Measurements from ENCODE around the gene USH1C. TPM values are rescaled to one million over a fixed set of nuclear protein-coding genes. Genes with fewer than 3 reads are reported as not detected.

Gene USH1C
- total and polyA plus RNA-seq, 2 experiments from 2014 or later, result 0.54 TPM; not detected in 1

DNA sequence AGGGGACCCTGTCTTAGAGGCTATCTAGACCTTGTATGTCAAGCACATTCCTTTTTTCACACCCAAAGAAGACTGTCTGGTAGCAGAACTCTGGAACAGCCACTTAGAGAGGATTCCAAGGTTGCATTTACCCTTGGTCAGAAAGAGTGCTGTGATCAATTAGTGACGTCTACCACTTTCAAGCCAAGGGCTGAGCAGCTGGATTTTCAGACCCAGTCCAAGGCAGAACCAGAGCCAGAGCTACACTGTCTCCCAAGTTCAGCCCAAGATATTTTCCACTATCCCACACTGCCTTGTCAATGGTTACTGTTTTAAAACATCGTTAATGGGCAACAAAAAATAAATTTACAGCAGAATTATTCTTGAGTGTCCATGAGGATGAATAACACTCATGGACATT, 91.5 kb downstream of the USH1C start:
- Histone ChIP-seq H3K36me3 (no peaks in the 10 kb centered on the region), H3K4me1 (ENCODE audit: low read depth) (no peaks in the 10 kb centered on the region), H3K27ac (no peak overlapping the region), H3K9me3 (ENCODE audit: low read depth) (no peaks in the 10 kb centered on the region), H3K4me3 (no peak overlapping the region), H3K27me3 (no peaks in the 10 kb centered on the region)
- no peak for DNase-seq (ENCODE audit: low read depth in 1 of 2, low spot score in 1 of 2)
- TF ChIP-seq CTCF (IDR thresholded peaks at IDR 0.05; ENCODE audit: low read depth, low read length), result no peak

GRCh38 chr11:17449158-17449557, 95.1 kb downstream of the USH1C start:
- DNase-seq (ENCODE audit: low read depth in 1 of 2, low spot score in 1 of 2), result no peak
- no peaks in the 10 kb centered on the region for H3K36me3 ChIP-seq
- TF ChIP-seq CTCF (IDR thresholded peaks at IDR 0.05; ENCODE audit: low read depth, low read length), result no peak
- no peaks in the 10 kb centered on the region for H3K27me3 ChIP-seq
- no peak overlapping the region for H3K4me3 ChIP-seq
- no peak overlapping the region for H3K27ac ChIP-seq
- no peaks in the 10 kb centered on the region for H3K4me1 ChIP-seq (ENCODE audit: low read depth)
- no peaks in the 10 kb centered on the region for H3K9me3 ChIP-seq (ENCODE audit: low read depth)

- no peak for DNase-seq (ENCODE audit: low read depth in 1 of 2, low spot score in 1 of 2)
- H3K27ac ChIP-seq, result no peak overlapping the region
- TF ChIP-seq CTCF (IDR thresholded peaks at IDR 0.05; ENCODE audit: low read depth, low read length), result no peak
- no peaks in the 10 kb centered on the region for H3K9me3 ChIP-seq (ENCODE audit: low read depth)
- no peaks in the 10 kb centered on the region for H3K27me3 ChIP-seq
- no peak overlapping the region for H3K4me3 ChIP-seq
- H3K36me3 ChIP-seq, result no peaks in the 10 kb centered on the region
- H3K4me1 ChIP-seq (ENCODE audit: low read depth), result no peaks in the 10 kb centered on the region
These were observed 97.7 kb downstream of the USH1C start for GRCh38 chr11:17446482-17446881.

DNA sequence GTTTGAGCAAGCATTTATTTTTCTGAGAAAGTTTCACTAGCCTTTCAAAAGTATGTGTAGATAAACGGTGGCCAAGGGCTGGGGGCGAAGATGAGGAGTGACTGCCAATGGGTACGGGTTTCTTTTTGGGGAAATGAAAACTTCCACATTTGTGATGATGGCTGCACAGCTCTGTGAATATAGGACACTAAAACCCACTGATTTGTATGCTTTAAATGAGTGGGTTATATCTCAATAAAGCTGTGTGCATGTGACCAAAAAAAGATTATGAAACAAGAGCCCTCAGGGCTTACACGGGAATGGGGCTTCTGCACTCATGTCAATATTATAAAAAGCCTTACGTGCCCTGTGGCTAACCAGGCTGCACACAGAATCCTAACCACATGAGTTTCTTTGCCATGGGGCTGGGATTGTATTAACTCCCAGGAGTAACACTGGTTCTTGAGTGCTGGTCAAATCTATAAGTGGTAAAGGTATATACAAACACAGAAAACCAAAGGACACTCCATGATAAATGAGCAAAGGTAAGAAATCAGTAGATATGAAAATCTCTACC, 98.9 kb downstream of the USH1C start:
- Histone ChIP-seq H3K9me3 (ENCODE audit: low read depth) (no peaks in the 10 kb centered on the region), H3K36me3 (no peaks in the 10 kb centered on the region), H3K27ac (no peak overlapping the region), H3K4me3 (no peak overlapping the region), H3K4me1 (ENCODE audit: low read depth) (no peaks in the 10 kb centered on the region), H3K27me3 (no peaks in the 10 kb centered on the region)
- DNase-seq (ENCODE audit: low read depth in 1 of 2, low spot score in 1 of 2), result no peak
- no peak for TF ChIP-seq CTCF (IDR thresholded peaks at IDR 0.05; ENCODE audit: low read depth, low read length)

GRCh38 chr11:17443926-17444690, 100.1 kb downstream of the USH1C start:
- no peak for DNase-seq (ENCODE audit: low read depth in 1 of 2, low spot score in 1 of 2)
- Histone ChIP-seq H3K27me3 (no peaks in the 10 kb centered on the region), H3K4me1 (ENCODE audit: low read depth) (no peaks in the 10 kb centered on the region)

More at GRCh38 chr11:17443926-17444690, 100.1 kb downstream of the USH1C start:
- Histone ChIP-seq H3K4me3 (no peak overlapping the region), H3K36me3 (no peaks in the 10 kb centered on the region), H3K9me3 (ENCODE audit: low read depth) (no peaks in the 10 kb centered on the region), H3K27ac (no peak overlapping the region)
- no peak for TF ChIP-seq CTCF (IDR thresholded peaks at IDR 0.05; ENCODE audit: low read depth, low read length)

Other genes with a start within 250 kb of the USH1C start
- 5.2 and 7.6 TPM in 2 replicates for gene NCR3LG1, start 192.6 kb downstream of the USH1C start, total RNA-seq
- 2.0 and 2.7 TPM in 2 replicates for gene NCR3LG1, start 192.6 kb downstream of the USH1C start, polyA plus RNA-seq
- 12.8 and 17.0 TPM in 2 replicates for gene KCNJ11, start 155.8 kb downstream of the USH1C start, total RNA-seq
- gene KCNJ11, start 155.8 kb downstream of the USH1C start, polyA plus RNA-seq, result 4.7 and 10.1 TPM in 2 replicates
- gene ABCC8, start 67.6 kb downstream of the USH1C start, total RNA-seq, result 1.6 and 5.3 TPM in 2 replicates
- gene ABCC8, start 67.6 kb downstream of the USH1C start, polyA plus RNA-seq, result 2.4 and 8.8 TPM in 2 replicates
- 0.14 and 0.15 TPM in 2 replicates for gene OTOG, start 2.8 kb upstream of the USH1C start, total RNA-seq
- gene OTOG, start 2.8 kb upstream of the USH1C start, polyA plus RNA-seq, result 0.49 TPM in 1 of 2 replicates, not detected in the other
- gene MYOD1, start 175.2 kb upstream of the USH1C start, total RNA-seq, result not detected in 2 replicates
- not detected in 2 replicates for gene MYOD1, start 175.2 kb upstream of the USH1C start, polyA plus RNA-seq
- gene KCNC1, start 190.4 kb upstream of the USH1C start, total RNA-seq, result 0.04 TPM in 1 of 2 replicates, not detected in the other
- gene KCNC1, start 190.4 kb upstream of the USH1C start, polyA plus RNA-seq, result 0.46 and 0.49 TPM in 2 replicates

Measured in cardiac muscle cell (in vitro differentiated cells and primary cell).